ENCODE measurements around the gene CEP85L. TPM values are rescaled to one million over a fixed set of nuclear protein-coding genes. Genes with fewer than 3 reads are reported as not detected.

CEP85L gene
- total RNA-seq, result 10 to 100 TPM in 1 of 3 donors, 1 to 10 TPM in 2; 3.7 to 13.6 (median 4.0) TPM
- long read RNA-seq, donor 1, full-length matches to known transcripts, result 5 of 7 reads
- long read RNA-seq, donor 1, partial matches to known transcripts, result 1 of 7 reads
- long read RNA-seq, donor 1, other reads (novel, unspliced or antisense), result 1 of 7 reads
- long read RNA-seq, donor 2, partial matches to known transcripts, result 1 of 2 reads
- long read RNA-seq, donor 2, other reads (novel, unspliced or antisense), result 1 of 2 reads

DNA sequence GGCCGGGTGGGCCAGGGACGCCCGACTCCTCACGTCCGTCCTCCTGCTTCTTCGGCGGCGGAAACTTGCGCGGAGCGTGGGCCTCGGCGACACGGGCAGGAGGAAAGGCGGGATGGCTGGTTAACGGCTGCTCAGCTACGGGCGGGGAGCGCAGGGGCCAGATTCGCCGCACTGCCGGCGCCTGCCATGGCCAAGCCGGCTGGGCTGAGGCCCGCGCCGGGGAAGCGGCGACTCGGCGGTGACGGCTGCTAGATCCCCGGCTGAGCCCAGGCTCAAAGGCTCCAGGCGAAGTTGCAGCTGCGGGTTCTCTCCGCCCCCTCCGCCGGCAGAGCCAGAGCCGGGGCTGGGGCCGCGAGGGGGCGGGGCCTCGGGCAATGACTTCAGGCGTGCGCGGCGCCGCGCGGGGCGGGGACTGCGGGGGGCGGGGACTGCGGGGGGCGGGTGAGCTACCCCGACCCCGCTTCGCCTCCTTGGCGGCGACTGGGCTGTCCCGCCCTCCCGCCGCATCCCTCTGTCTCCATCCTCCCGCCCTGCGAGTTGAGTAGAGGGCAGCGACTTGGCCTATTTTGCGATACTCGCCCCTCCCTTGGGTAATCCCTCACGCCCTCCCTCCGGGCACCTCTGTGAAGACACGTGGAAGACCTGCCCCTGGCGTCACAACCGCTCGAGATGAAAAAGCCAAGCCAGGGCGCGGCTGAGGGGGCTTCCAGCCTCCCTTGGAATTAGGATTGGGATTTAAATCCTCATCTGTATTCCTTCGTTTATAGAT lies at the start of gene CEP85L:
Gene CEP85L (minus strand): TSS at position 310 of the 769 bp plus-strand sequence. CDS start 322 bp downstream, outside the sequence.
- Histone ChIP-seq H3K4me1 (ENCODE audit: low read depth) (peaks cover 7% of the 10 kb centered on the region), H3K9me3 (no peaks in the 10 kb centered on the region), H3K4me3 (peak within 1 kb of the TSS; percentile 71), H3K36me3 (ENCODE audit: low read depth) (no peaks in the 10 kb centered on the region)
- DNase-seq, result peak; percentile 89 to 91 (median 91)
- no peak for TF ChIP-seq CTCF (IDR thresholded peaks at IDR 0.05)
- peak; percentile 96 for ATAC-seq
- intact Hi-C loops (cut with DNase I, micrococcal nuclease), result no loop called here

DNA sequence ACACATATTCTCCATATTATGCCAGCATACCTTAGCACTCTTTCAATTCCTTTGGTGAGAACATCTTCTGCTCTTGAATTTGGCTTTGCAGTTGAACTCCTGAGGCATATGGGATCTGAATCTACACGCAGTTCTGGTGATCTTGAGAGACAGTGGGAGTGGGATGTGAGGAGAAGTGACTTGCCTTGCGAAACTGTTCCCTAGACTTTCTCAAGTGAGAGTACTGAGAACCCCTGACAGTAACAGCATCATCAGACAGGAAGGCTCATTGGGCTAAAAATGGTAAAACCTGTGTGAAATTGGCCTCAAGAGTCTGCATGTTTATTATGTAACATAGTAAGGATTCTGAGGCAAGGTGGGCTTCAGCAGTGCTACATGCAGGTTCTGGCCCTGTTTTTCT lies 49.1 kb upstream of the CEP85L start:
- Histone ChIP-seq H3K4me1 (ENCODE audit: low read depth) (peaks cover 3% of the 10 kb centered on the region), H3K4me3 (no peak overlapping the region), H3K9me3 (no peaks in the 10 kb centered on the region), H3K36me3 (ENCODE audit: low read depth) (no peaks in the 10 kb centered on the region)
- intact Hi-C loops (cut with DNase I, micrococcal nuclease), result no loop called here
- ATAC-seq, result no peak
- no peak for DNase-seq
- TF ChIP-seq CTCF (IDR thresholded peaks at IDR 0.05), result no peak

GRCh38 chr6:118697554-118697953 lies 46.2 kb upstream of the CEP85L start:
- intact Hi-C loops (cut with DNase I, micrococcal nuclease), result no loop called here
- ATAC-seq, result no peak
- Histone ChIP-seq H3K9me3 (no peaks in the 10 kb centered on the region), H3K4me3 (no peak overlapping the region), H3K36me3 (ENCODE audit: low read depth) (no peaks in the 10 kb centered on the region), H3K4me1 (ENCODE audit: low read depth) (no peaks in the 10 kb centered on the region)
- TF ChIP-seq CTCF (IDR thresholded peaks at IDR 0.05), result no peak
- DNase-seq, result no peak

DNA sequence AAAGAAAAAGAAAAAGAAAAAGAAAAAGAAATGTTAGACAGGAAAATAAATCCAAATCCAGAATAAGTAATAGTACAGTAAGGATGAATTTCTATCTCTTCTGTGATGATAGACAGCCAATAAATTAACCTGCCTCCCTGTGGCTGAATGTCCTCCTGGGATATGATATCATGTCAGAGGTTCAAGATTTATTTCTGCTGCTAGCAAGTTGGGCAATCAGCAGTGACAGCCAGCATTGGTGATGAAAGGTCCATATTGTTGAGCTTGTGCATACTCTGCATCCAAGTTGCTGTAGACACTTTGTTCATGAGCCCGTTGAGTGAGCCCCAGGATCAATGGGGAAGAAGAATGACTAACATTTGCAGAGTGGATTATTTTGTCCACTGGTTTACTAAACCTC lies 44.9 kb upstream of the CEP85L start:
- ATAC-seq (no peak), DNase-seq (no peak)
- no peaks in the 10 kb centered on the region for H3K4me1 ChIP-seq (ENCODE audit: low read depth)
- H3K36me3 ChIP-seq (ENCODE audit: low read depth), result no peaks in the 10 kb centered on the region
- TF ChIP-seq CTCF (IDR thresholded peaks at IDR 0.05), result no peak
- no peaks in the 10 kb centered on the region for H3K9me3 ChIP-seq
- no peak overlapping the region for H3K4me3 ChIP-seq
- intact Hi-C loops (cut with DNase I, micrococcal nuclease), result no loop called here

- no peak for ATAC-seq
- intact Hi-C loops (cut with DNase I, micrococcal nuclease), result no loop called here
Measured at GRCh38 chr6:118693562-118693961, 42.2 kb upstream of the CEP85L start.

More at GRCh38 chr6:118693562-118693961, 42.2 kb upstream of the CEP85L start:
- no peak for DNase-seq
- H3K9me3 ChIP-seq, result no peaks in the 10 kb centered on the region
- TF ChIP-seq CTCF (IDR thresholded peaks at IDR 0.05), result no peak
- no peaks in the 10 kb centered on the region for H3K4me1 ChIP-seq (ENCODE audit: low read depth)
- no peaks in the 10 kb centered on the region for H3K36me3 ChIP-seq (ENCODE audit: low read depth)
- no peak overlapping the region for H3K4me3 ChIP-seq

All from mucosa of descending colon (tissue), 3 donors.